Measurements from ENCODE around the gene TBC1D3I.

The TBC1D3I gene

GRCh38 chr17:36205637-36206485 lies 58.5 kb downstream of the TBC1D3I start:
- DNase-seq: no peak

- no peak for DNase-seq
These were observed 59.5 kb downstream of the TBC1D3I start for GRCh38 chr17:36204724-36205500.

Data from effector CD8-positive, alpha-beta T cell (primary cell).